HL-60 (cell line): Measurements from ENCODE around the gene PODNL1.

Experiments
- DNase-seq, 2 experiments: peaks; one replicate each; pipeline ENCODE4 v3.0.0-alpha.2; 2010 to 2020; ENCODE audit warnings: low read depth in 1 of 2, low spot score in 1 of 2
- H3K27ac ChIP-seq: fragments of 250-450 bp; sonication (Bioruptor Pico); replicated peaks from 2 replicates; pipeline ENCODE4 v1.5.1; 2020; ENCODE audit warnings: mild to moderate bottlenecking, moderate library complexity
- H3K27me3 ChIP-seq: fragments of 250-450 bp; sonication (Bioruptor Pico); 2 replicates; pipeline ENCODE4 v1.5.1; 2021; ENCODE audit warnings: mild to moderate bottlenecking, moderate library complexity; ENCODE audit not compliant: insufficient read depth, poor library complexity, severe bottlenecking
- H3K4me3 ChIP-seq: replicated peaks from 2 replicates; pipeline ENCODE4 v1.5.1; 2011; ENCODE audit warnings: mild to moderate bottlenecking, control low read depth, low read length; ENCODE audit not compliant: insufficient read depth
- CTCF ChIP-seq: IDR thresholded peaks from one replicate; pipeline ENCODE4 v1.5.1; 2011; ENCODE audit warnings: low read length, control low read depth, inconsistent platforms; ENCODE audit not compliant: insufficient read depth
- GABPA ChIP-seq: IDR thresholded peaks from 2 replicates; pipeline ENCODE4 v1.6.1; 2012; ENCODE audit warnings: low read depth
- POLR2AphosphoS5 ChIP-seq: IDR thresholded peaks from 2 replicates; pipeline ENCODE4 v1.6.1; 2012; ENCODE audit warnings: low read depth
- REST ChIP-seq: IDR thresholded peaks from 2 replicates; pipeline ENCODE4 v1.6.1; 2012; ENCODE audit warnings: low read depth; ENCODE audit not compliant: insufficient replicate concordance
- SPI1 ChIP-seq: IDR thresholded peaks from 2 replicates; pipeline ENCODE4 v1.6.1; 2012; ENCODE audit warnings: low read depth, mild to moderate bottlenecking, borderline replicate concordance

The PODNL1 gene

GRCh38 chr19:13957051-13957450, 18.8 kb upstream of the PODNL1 start:
- Histone ChIP-seq H3K4me3 (no peak overlapping the region), H3K27me3 (no peaks in the 10 kb centered on the region), H3K27ac (no peak overlapping the region)
- TF ChIP-seq GABPA, result no peak
- no peak for TF ChIP-seq CTCF
- no peak for TF ChIP-seq POLR2AphosphoS5
- no peak for DNase-seq

- H3K27ac ChIP-seq, result no peak overlapping the region
- no peak for DNase-seq
- H3K4me3 ChIP-seq, result no peak overlapping the region
- H3K27me3 ChIP-seq, result no peaks in the 10 kb centered on the region
- TF ChIP-seq GABPA, result no peak
- no peak for TF ChIP-seq REST
- no peak for TF ChIP-seq SPI1
- TF ChIP-seq CTCF, result no peak
- TF ChIP-seq POLR2AphosphoS5, result no peak
Observed at GRCh38 chr19:13956365-13956744, 18.1 kb upstream of the PODNL1 start.

- Histone ChIP-seq H3K27ac (no peak overlapping the region), H3K4me3 (no peak overlapping the region), H3K27me3 (no peaks in the 10 kb centered on the region)
- TF ChIP-seq SPI1 (no peak), CTCF (no peak), REST (no peak), GABPA (no peak), POLR2AphosphoS5 (no peak)
- DNase-seq, result no peak
Observed at GRCh38 chr19:13955662-13956364, 17.6 kb upstream of the PODNL1 start.

GRCh38 chr19:13954185-13954584, 16.0 kb upstream of the PODNL1 start:
- H3K4me3 ChIP-seq, result no peak overlapping the region
- DNase-seq, result no peak
- no peak for TF ChIP-seq REST
- no peak for TF ChIP-seq CTCF
- TF ChIP-seq SPI1, result no peak
- TF ChIP-seq POLR2AphosphoS5, result no peak
- TF ChIP-seq GABPA, result no peak
- H3K27ac ChIP-seq, result no peak overlapping the region
- no peaks in the 10 kb centered on the region for H3K27me3 ChIP-seq
